Loucy (cell line): ENCODE measurements around the gene RHOT2.

ENCODE experiments used
- EZH2phosphoT487 ChIP-seq: fragments of 200-600 bp; IDR thresholded peaks from 2 replicates; pipeline ENCODE4 v1.6.1; 2018; ENCODE audit warnings: antibody characterized with exemption, mild to moderate bottlenecking, moderate library complexity, borderline replicate concordance
- TF ChIP-seq, protein P1 (sequence below): fragments of 200-600 bp; sonication (generic); conservative IDR thresholded peaks from 2 replicates; pipeline ENCODE4 v1.5.1; 2014; ENCODE audit warnings: mild to moderate bottlenecking, antibody characterized with exemption, low read length

DNA sequence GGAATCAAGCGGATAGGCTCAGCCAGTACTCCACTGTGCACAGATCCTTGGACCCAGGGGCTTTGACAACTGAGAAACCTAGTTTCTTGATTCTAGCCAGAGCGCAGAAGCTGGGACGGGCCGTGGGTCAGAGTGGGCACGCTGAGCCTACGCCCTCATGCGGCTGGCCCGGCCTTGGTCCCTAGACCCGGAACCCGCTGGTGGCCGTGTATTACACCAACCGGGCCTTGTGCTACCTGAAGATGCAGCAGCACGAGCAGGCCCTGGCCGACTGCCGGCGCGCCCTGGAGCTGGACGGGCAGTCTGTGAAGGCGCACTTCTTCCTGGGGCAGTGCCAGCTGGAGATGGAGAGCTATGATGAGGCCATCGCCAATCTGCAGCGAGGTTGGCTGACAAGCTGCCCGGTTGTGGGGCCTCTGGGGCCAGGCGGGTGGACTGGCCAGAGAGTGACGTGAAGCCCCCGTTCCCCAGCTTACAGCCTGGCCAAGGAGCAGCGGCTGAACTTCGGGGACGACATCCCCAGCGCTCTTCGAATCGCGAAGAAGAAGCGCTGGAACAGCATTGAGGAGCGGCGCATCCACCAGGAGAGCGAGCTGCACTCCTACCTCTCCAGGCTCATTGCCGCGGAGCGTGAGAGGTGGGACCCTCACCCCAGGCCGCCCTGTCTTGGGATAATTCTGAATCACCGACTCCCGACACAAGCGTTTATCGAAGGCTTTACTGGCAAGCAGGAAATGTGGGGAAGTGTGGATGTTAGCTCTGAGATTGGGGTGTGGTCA lies 13.2 kb downstream of the RHOT2 start:
- TF ChIP-seq, protein P1, sequence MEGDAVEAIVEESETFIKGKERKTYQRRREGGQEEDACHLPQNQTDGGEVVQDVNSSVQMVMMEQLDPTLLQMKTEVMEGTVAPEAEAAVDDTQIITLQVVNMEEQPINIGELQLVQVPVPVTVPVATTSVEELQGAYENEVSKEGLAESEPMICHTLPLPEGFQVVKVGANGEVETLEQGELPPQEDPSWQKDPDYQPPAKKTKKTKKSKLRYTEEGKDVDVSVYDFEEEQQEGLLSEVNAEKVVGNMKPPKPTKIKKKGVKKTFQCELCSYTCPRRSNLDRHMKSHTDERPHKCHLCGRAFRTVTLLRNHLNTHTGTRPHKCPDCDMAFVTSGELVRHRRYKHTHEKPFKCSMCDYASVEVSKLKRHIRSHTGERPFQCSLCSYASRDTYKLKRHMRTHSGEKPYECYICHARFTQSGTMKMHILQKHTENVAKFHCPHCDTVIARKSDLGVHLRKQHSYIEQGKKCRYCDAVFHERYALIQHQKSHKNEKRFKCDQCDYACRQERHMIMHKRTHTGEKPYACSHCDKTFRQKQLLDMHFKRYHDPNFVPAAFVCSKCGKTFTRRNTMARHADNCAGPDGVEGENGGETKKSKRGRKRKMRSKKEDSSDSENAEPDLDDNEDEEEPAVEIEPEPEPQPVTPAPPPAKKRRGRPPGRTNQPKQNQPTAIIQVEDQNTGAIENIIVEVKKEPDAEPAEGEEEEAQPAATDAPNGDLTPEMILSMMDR: no peak
- TF ChIP-seq EZH2phosphoT487: no peak
